Panc1 (cell line): Measurements from ENCODE around the gene FAIM. TPM values are rescaled to one million over a fixed set of nuclear protein-coding genes. Genes with fewer than 3 reads are reported as not detected.
A peak's percentile ranks its signal among the peaks of the same experiment; 100 is the strongest.

Experiments used
- ATAC-seq: fragments of 200-7000 bp; cut with Tn5 transposase; 2 replicates; pipeline ENCODE4 v1.9.1; 2020; ENCODE audit warnings: mild to moderate bottlenecking, moderate library complexity
- BruUV-seq: library from RNA; stranded (reverse); fragments of 400-500 nt; replicated peaks from 2 replicates; lab custom pipeline; 2021; lab: Mats Ljungman, UMichigan
- CTCF ChIA-PET: fragments of 300-600 bp; sonication (Branson Sonifier 250); formaldehyde crosslinking; loops from one replicate; lab custom pipeline; 2022; ENCODE audit warnings: antibody characterized with exemption; lab: Charles Lee
- POLR2A ChIA-PET: fragments of 300-600 bp; sonication (Branson Sonifier 250); formaldehyde crosslinking; loops from one replicate; lab custom pipeline; 2022; ENCODE audit warnings: antibody characterized with exemption; lab: Charles Lee
- DNase-seq: peaks from one replicate; pipeline ENCODE4 v3.0.0-alpha.2; 2010; ENCODE audit warnings: low read depth, low spot score
- H3K27ac ChIP-seq: 2 replicates; pipeline ENCODE4 v1.5.1; 2011; ENCODE audit warnings: mild to moderate bottlenecking, low read length, inconsistent platforms
- H3K27me3 ChIP-seq: fragments of 200-500 bp; sonication (Bioruptor generic); 2 replicates; pipeline ENCODE4 v1.6.0; 2014; ENCODE audit warnings: low read length, inconsistent platforms; ENCODE audit not compliant: control insufficient read depth, insufficient read depth
- H3K36me3 ChIP-seq: fragments of 200-500 bp; sonication (Bioruptor generic); 2 replicates; pipeline ENCODE4 v1.5.1; 2014; ENCODE audit warnings: inconsistent platforms, mild to moderate bottlenecking, low read length, moderate library complexity; ENCODE audit not compliant: control insufficient read depth, insufficient read depth
- H3K4me1 ChIP-seq: 2 replicates; pipeline ENCODE4 v1.5.1; 2011; ENCODE audit warnings: inconsistent platforms, mild to moderate bottlenecking, low read length, moderate library complexity; ENCODE audit not compliant: control insufficient read depth, insufficient read depth
- H3K4me3 ChIP-seq, 2 experiments: 2 replicates each; pipeline ENCODE4 v1.5.1; 2011 to 2012; ENCODE audit warnings: low read depth in 2 of 2, low read length in 2 of 2, mild to moderate bottlenecking in 2 of 2, inconsistent platforms in 1 of 2, moderate library complexity in 1 of 2
- H3K9me3 ChIP-seq: fragments of 200-500 bp; sonication (Bioruptor generic); 2 replicates; pipeline ENCODE4 v1.5.1; 2014; ENCODE audit warnings: low read depth, mild to moderate bottlenecking, inconsistent platforms, low read length, moderate library complexity; ENCODE audit not compliant: control insufficient read depth, insufficient read depth
- CTCF ChIP-seq: fragments of 450-650 bp; IDR thresholded peaks from 2 replicates; pipeline ENCODE4 v1.5.1; 2017; ENCODE audit warnings: mild to moderate bottlenecking
- POLR2AphosphoS5 ChIP-seq: IDR thresholded peaks from 2 replicates; pipeline ENCODE4 v1.6.1; 2012; ENCODE audit warnings: mild to moderate bottlenecking, low read depth, low read length, moderate library complexity
- REST ChIP-seq, 2 experiments: IDR thresholded peaks; 2 replicates each; pipeline ENCODE4 v1.6.1; 2011 to 2012; ENCODE audit warnings: low read depth in 2 of 2, control low read depth in 1 of 2, low read length in 1 of 2, mild to moderate bottlenecking in 1 of 2, moderate library complexity in 1 of 2; ENCODE audit not compliant: insufficient read depth in 1 of 2
- SIN3A ChIP-seq: IDR thresholded peaks from 2 replicates; pipeline ENCODE4 v1.6.1; 2012; ENCODE audit warnings: low read depth, mild to moderate bottlenecking, low read length, moderate library complexity, borderline replicate concordance; ENCODE audit not compliant: insufficient read depth
- TCF7L2 ChIP-seq: IDR thresholded peaks from 2 replicates; pipeline ENCODE4 v1.6.1; 2011; ENCODE audit warnings: mild to moderate bottlenecking, low read depth, low read length, inconsistent platforms
- in situ Hi-C: cut with HindIII; loops from 2 replicates; pipeline ENCODE4 v1.10.0; 2016; ENCODE audit warnings: low sequenced_read_pairs, low pct_unique_long_range_greater_than_20kb
- intact Hi-C: fragments of 100-400 bp; cut with micrococcal nuclease; formaldehyde crosslinking; loops from one replicate; pipeline ENCODE4 v1.10.0; 2022; ENCODE audit not compliant: unreplicated experiment
- total RNA-seq: library from RNA; stranded (reverse); gene quantifications from one replicate; pipeline ENCODE4 v1.2.1, GENCODE V29; 2021; ENCODE audit not compliant: unreplicated experiment

Gene FAIM
- total RNA-seq, 1 experiment from 2014 or later = 18.8 TPM

- POLR2A ChIA-PET = no interaction called here
- in situ Hi-C loops = no loop called here
These were observed 20.1 kb upstream of the FAIM start for GRCh38 chr3:138588445-138588844.

GRCh38 chr3:138591392-138591791 is 17.2 kb upstream of the FAIM start:
- Histone ChIP-seq H3K9me3 (no peaks in the 10 kb centered on the region), H3K27ac (no peak overlapping the region; the same call in 1 of the 2 replicates), H3K27me3 (no peaks in the 10 kb centered on the region), H3K4me3 (no peak overlapping the region), H3K4me1 (peaks cover 23% of the 10 kb centered on the region), H3K36me3 (peaks cover 11% of the 10 kb centered on the region; the same call in 1 of the 2 replicates)
- CTCF ChIA-PET = no interaction called here
- in situ Hi-C loops = no loop called here
- TF ChIP-seq CTCF (no peak), REST (IDR thresholded peaks at IDR 0.05; ENCODE audit: insufficient read depth in 1 of 2, low read depth in 2 of 2, low read length in 1 of 2) (no peak), SIN3A (no peak), POLR2AphosphoS5 (no peak), TCF7L2 (no peak)
- intact Hi-C loops = loop anchor here (10.0 kb wide), 1 partner anchor 103 kb away; no protein-coding TSS in a partner anchor
- ATAC-seq (no peak), DNase-seq (no peak)
- POLR2A ChIA-PET = no interaction called here
- no TSS peak for BruUV-seq

More at GRCh38 chr3:138588445-138588844, 20.1 kb upstream of the FAIM start:
- no peak for TF ChIP-seq SIN3A
- intact Hi-C loops = no loop called here
- ATAC-seq (no peak), DNase-seq (no peak)
- Histone ChIP-seq H3K4me3 (no peak overlapping the region), H3K4me1 (peaks cover 16% of the 10 kb centered on the region), H3K27ac (no peak overlapping the region), H3K27me3 (no peaks in the 10 kb centered on the region), H3K9me3 (no peaks in the 10 kb centered on the region), H3K36me3 (peaks cover 11% of the 10 kb centered on the region; the same call in 1 of the 2 replicates)
- BruUV-seq = no TSS peak
- CTCF ChIA-PET = no interaction called here

- TF ChIP-seq SIN3A (no peak), CTCF (no peak), TCF7L2 (no peak), POLR2AphosphoS5 (no peak), REST (IDR thresholded peaks at IDR 0.05; ENCODE audit: insufficient read depth in 1 of 2, low read depth in 2 of 2, low read length in 1 of 2) (no peak)
- Histone ChIP-seq H3K4me1 (peaks cover 23% of the 10 kb centered on the region), H3K4me3 (peak overlapping the region; percentile 88 to 93), H3K27ac (peak overlapping the region; percentile 96), H3K36me3 (peaks cover 11% of the 10 kb centered on the region; the same call in 1 of the 2 replicates), H3K27me3 (no peaks in the 10 kb centered on the region), H3K9me3 (no peaks in the 10 kb centered on the region)
- intact Hi-C loops (loop anchor here (2.0 to 10.0 kb wide), 2 partner anchors 101 to 329 kb away; no protein-coding TSS in a partner anchor), in situ Hi-C loops (no loop called here)
- ATAC-seq = peak; percentile 4
- TSS peak; percentile 84 for BruUV-seq
- POLR2A ChIA-PET = interaction anchor here (0.6 to 0.9 kb wide), 2 partner anchors 86 to 102 kb away, joined by 3 read pairs; no protein-coding TSS in a partner anchor
- CTCF ChIA-PET = interaction anchor here (0.6 to 2.9 kb wide), 6 partner anchors 108 to 330 kb away, joined by 3 to 31 read pairs (median 8); no protein-coding TSS in a partner anchor
- no peak for DNase-seq
These were observed 15.0 kb upstream of the FAIM start for GRCh38 chr3:138593488-138594149.
